ENCODE data around the gene SLC27A1.
A peak's percentile ranks its signal among the peaks of the same experiment; 100 is the strongest.

The SLC27A1 gene

DNA sequence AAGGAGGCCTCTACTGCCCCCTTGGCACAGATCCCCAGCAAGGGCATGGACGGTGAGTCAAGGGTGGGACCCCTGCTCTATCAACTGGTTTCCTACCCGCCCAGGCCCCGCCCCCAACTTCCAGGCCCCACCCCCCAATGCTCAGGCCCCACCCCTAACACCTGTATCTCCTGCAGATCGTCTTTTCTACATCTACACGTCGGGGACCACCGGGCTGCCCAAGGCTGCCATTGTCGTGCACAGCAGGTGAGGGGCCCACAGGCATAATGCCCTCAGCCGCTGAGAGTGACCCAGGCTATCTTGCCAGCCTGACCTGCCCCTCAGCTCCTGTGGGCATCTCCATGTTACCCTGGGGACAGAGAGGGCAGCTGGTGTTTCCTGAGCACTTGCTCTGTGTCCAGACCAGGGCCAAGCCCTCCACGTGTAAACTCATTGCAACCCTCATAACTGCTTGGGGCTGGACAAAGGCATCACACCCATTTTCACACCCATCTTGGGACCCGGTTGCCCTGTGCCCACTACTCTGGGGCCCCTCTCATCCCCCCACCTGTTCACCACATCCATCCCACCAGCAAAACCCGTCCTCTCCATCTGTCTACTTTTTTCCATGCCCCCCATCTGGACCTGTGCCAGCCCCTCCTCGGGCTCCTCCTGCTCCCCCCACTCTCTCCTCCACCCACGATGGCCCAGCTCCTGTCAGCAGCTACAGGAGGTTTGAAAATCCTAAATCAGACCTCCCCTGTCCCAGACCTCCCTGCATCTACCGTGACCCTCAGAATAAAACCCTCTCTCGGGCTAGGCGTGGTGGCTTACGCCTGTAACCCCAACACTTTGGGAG, 17.2 kb downstream of the SLC27A1 start:
- TF ChIP-seq, protein P1, sequence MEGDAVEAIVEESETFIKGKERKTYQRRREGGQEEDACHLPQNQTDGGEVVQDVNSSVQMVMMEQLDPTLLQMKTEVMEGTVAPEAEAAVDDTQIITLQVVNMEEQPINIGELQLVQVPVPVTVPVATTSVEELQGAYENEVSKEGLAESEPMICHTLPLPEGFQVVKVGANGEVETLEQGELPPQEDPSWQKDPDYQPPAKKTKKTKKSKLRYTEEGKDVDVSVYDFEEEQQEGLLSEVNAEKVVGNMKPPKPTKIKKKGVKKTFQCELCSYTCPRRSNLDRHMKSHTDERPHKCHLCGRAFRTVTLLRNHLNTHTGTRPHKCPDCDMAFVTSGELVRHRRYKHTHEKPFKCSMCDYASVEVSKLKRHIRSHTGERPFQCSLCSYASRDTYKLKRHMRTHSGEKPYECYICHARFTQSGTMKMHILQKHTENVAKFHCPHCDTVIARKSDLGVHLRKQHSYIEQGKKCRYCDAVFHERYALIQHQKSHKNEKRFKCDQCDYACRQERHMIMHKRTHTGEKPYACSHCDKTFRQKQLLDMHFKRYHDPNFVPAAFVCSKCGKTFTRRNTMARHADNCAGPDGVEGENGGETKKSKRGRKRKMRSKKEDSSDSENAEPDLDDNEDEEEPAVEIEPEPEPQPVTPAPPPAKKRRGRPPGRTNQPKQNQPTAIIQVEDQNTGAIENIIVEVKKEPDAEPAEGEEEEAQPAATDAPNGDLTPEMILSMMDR (IDR thresholded peaks at IDR 0.05; ENCODE audit: insufficient read depth, low read length, poor library complexity, severe bottlenecking), result no peak
- Histone ChIP-seq H3K4me3 (replicated peaks; ENCODE audit: low read depth, low read length) (no peak overlapping the region), H3K36me3 (ENCODE audit: control insufficient read depth, insufficient read depth, low read length) (no peaks in the 10 kb centered on the region; the same call in 1 of the 2 replicates), H3K27me3 (replicated peaks; ENCODE audit: control insufficient read depth, insufficient read depth, low read length) (no peaks in the 10 kb centered on the region)
- no peak for DNase-seq (ENCODE audit: extremely low read depth, insufficient read length)

DNA sequence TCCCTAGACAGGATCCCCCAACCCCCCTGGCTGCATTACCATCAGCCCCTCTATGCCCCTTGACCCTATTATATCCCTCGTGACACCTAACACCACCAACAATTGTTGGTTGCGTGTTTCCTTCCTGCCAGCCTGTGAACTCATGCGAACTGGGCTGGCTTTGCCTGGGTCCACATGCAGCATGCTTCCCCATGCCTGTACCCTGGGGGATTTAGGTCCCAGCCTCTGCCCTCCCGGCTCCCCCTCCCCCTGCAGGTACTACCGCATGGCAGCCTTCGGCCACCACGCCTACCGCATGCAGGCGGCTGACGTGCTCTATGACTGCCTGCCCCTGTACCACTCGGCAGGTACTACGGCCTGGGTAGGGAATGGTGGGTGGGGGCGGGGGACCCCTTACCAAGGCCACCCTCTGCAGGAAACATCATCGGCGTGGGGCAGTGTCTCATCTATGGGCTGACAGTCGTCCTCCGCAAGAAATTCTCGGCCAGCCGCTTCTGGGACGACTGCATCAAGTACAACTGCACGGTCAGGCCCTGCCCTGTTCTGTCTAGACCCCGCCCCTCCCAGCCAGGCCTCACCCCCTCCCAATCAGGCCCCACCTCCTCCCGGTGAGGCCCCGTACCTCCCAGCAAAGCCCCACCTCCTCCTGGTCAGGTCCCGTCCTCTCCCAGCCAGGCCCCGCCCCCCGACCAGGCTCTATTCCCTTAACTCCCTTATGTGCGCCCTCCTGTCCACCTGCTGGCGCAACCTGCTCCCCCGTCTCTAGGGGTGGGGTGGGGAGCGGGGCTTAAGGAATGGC, 18.5 kb downstream of the SLC27A1 start:
- H3K4me3 ChIP-seq (replicated peaks; ENCODE audit: low read depth, low read length), result no peak overlapping the region
- TF ChIP-seq, protein P1 (IDR thresholded peaks at IDR 0.05; ENCODE audit: insufficient read depth, low read length, poor library complexity, severe bottlenecking), result peak; percentile 51
- no peaks in the 10 kb centered on the region for H3K27me3 ChIP-seq (replicated peaks; ENCODE audit: control insufficient read depth, insufficient read depth, low read length)
- H3K36me3 ChIP-seq (ENCODE audit: control insufficient read depth, insufficient read depth, low read length), result no peaks in the 10 kb centered on the region; the same call in 1 of the 2 replicates
- peak; percentile 82 for DNase-seq (ENCODE audit: extremely low read depth, insufficient read length)

DNA sequence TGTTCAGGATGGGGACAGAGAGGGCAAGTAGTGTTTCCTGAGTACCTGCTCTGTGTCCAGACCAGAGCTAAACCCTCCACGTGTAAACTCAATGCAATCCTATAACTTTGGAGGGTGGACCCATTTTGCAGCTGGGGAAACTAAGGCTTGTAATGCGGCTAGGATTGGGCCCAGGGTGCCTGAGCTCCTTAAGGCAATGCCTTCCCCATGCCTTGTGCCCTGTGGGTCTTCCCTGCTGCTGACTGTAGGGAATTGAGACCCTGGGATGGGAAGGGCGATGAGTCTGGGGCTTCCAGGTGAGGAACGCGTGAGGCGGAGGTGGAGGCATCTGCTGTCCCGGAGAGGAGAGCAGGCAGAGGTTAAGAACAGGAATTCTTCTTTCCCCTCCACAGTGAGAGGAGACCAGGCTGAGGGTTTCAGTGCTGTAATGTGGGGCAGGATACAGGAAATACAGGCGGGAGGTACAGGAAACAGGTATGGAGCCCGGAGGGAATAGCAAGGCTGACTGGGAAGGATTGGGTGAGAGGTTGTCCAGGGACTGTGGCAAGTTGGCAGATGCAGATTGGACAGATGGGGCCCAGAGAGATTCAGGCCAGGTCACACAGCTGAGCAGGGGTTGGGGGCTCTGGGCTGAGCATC, 19.2 kb downstream of the SLC27A1 start:
- Histone ChIP-seq H3K4me3 (replicated peaks; ENCODE audit: low read depth, low read length) (no peak overlapping the region), H3K36me3 (ENCODE audit: control insufficient read depth, insufficient read depth, low read length) (no peaks in the 10 kb centered on the region; the same call in 1 of the 2 replicates), H3K27me3 (replicated peaks; ENCODE audit: control insufficient read depth, insufficient read depth, low read length) (no peaks in the 10 kb centered on the region)
- no peak for DNase-seq (ENCODE audit: extremely low read depth, insufficient read length)
- TF ChIP-seq, protein P1 (IDR thresholded peaks at IDR 0.05; ENCODE audit: insufficient read depth, low read length, poor library complexity, severe bottlenecking), result no peak

DNA sequence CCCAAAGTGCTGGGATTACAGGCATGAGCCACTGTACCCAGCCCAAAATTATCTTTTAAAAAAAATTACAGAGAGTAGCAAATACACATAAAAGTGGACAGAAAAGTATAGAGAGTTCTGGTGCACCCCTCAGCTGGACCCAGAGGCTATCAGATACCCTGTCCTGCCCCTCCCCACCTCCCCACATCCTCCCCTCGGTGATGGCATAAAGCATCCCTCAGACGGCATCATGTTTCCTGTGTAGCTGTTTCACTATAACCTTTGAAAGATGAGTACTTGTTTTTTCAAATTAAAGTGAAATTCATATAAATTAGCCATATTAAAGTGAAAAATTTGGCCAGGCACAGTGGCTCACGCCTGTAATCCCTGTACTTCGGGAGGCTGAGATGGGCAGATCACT, 20.1 kb downstream of the SLC27A1 start:
- DNase-seq (ENCODE audit: extremely low read depth, insufficient read length), result no peak
- Histone ChIP-seq H3K27me3 (replicated peaks; ENCODE audit: control insufficient read depth, insufficient read depth, low read length) (no peaks in the 10 kb centered on the region), H3K36me3 (ENCODE audit: control insufficient read depth, insufficient read depth, low read length) (no peaks in the 10 kb centered on the region; the same call in 1 of the 2 replicates), H3K4me3 (replicated peaks; ENCODE audit: low read depth, low read length) (no peak overlapping the region)
- TF ChIP-seq, protein P1 (IDR thresholded peaks at IDR 0.05; ENCODE audit: insufficient read depth, low read length, poor library complexity, severe bottlenecking), result no peak

DNA sequence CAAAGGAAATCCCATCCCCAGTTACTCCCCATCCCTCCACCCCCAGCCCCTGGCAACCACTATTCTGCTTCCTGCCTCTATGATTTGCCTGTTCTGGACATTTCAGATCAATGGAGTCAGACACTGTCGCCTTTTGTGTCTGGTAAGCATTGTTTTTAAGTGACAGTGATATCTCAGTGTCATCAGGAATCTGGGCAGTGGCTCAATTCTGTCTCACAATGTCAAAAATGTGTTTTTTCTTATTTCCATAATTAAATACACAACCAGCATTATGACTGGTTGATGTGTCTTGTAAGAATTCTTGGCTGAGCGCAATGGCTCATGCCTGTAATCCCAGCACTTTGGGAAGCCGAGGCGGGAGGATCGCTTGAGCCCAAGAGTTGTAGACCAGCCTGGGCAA, 21.0 kb downstream of the SLC27A1 start:
- Histone ChIP-seq H3K36me3 (ENCODE audit: control insufficient read depth, insufficient read depth, low read length) (no peaks in the 10 kb centered on the region; the same call in 1 of the 2 replicates), H3K4me3 (replicated peaks; ENCODE audit: low read depth, low read length) (no peak overlapping the region), H3K27me3 (replicated peaks; ENCODE audit: control insufficient read depth, insufficient read depth, low read length) (no peaks in the 10 kb centered on the region)
- TF ChIP-seq, protein P1 (IDR thresholded peaks at IDR 0.05; ENCODE audit: insufficient read depth, low read length, poor library complexity, severe bottlenecking), result no peak
- no peak for DNase-seq (ENCODE audit: extremely low read depth, insufficient read length)
